Nephron progenitor cell (in vitro differentiated cells): Measurements from ENCODE around the gene PARD3.

ENCODE experiments used
- DNase-seq: peaks from one replicate; pipeline ENCODE4 v3.0.0; 2021
- H3K27ac Mint-ChIP-seq: 2 replicates; pipeline ENCODE4 v1.8.0; 2021; ENCODE audit warnings: mild to moderate bottlenecking, moderate library complexity, mixed read lengths
- H3K27me3 Mint-ChIP-seq: 2 replicates; pipeline ENCODE4 v1.8.0; 2021; ENCODE audit warnings: mild to moderate bottlenecking, low read depth, mixed read lengths; ENCODE audit not compliant: poor library complexity
- H3K36me3 Mint-ChIP-seq: 2 replicates; pipeline ENCODE4 v1.8.0; 2021; ENCODE audit warnings: low read depth, mixed read lengths
- H3K4me1 Mint-ChIP-seq: 2 replicates; pipeline ENCODE4 v1.8.0; 2021; ENCODE audit warnings: mixed read lengths
- H3K4me3 Mint-ChIP-seq: 2 replicates; pipeline ENCODE4 v1.8.0; 2021; ENCODE audit warnings: mild to moderate bottlenecking, moderate library complexity, mixed read lengths
- H3K9me3 Mint-ChIP-seq: 2 replicates; pipeline ENCODE4 v1.8.0; 2021; ENCODE audit warnings: mild to moderate bottlenecking, moderate library complexity, mixed read lengths
- TF ChIP-seq, protein P1 (sequence below): fragments of 200-600 bp; sonication (generic); IDR thresholded peaks from 2 replicates; pipeline ENCODE4 v1.5.0; 2021; ENCODE audit warnings: antibody characterized with exemption

Gene PARD3

DNA sequence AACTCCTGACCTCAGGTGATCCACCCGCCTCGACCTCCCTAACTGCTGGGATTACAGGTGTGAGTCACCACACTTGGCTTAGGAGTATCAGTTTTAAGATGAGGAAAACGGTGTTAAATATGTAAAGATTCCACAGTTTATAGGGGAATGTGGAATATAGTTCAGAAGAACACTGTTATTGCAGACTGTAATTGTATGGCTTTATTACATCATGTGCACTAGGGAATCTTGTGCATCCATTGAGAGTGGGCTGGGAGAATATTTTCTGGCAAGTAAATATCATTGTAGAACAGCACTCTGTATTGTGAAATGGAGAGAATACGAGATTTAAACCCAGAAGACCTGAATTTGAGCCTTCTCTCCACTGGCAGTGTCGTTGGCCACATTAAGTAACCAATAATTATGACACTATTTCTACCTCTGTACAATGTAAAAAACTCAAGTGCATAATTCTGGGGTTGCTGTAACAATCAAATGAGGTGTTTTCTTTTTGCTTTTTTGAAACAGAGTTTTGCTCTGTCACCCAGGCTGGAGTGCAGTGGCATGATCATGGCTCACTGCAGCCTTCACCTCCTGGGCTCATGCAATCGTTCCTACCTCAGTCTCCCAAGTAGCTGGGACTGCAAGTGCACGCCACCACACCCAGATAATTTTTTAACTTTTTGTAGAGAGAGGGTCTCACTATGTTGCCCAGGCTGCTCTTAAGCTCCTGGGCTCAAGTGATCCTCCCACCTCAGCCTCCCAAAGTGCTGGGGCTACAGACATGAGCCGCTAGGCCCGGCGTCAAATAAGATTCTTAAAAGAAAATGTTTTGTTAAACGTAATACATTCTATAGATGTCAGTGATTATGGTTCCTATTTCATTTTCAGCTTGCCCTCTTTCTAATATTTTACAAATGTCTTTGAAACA lies 12.0 kb upstream of the PARD3 start:
- H3K4me1 Mint-ChIP-seq = peaks cover 19% of the 10 kb centered on the region
- H3K4me3 Mint-ChIP-seq = no peak overlapping the region
- H3K36me3 Mint-ChIP-seq = no peaks in the 10 kb centered on the region
- TF ChIP-seq, protein P1, sequence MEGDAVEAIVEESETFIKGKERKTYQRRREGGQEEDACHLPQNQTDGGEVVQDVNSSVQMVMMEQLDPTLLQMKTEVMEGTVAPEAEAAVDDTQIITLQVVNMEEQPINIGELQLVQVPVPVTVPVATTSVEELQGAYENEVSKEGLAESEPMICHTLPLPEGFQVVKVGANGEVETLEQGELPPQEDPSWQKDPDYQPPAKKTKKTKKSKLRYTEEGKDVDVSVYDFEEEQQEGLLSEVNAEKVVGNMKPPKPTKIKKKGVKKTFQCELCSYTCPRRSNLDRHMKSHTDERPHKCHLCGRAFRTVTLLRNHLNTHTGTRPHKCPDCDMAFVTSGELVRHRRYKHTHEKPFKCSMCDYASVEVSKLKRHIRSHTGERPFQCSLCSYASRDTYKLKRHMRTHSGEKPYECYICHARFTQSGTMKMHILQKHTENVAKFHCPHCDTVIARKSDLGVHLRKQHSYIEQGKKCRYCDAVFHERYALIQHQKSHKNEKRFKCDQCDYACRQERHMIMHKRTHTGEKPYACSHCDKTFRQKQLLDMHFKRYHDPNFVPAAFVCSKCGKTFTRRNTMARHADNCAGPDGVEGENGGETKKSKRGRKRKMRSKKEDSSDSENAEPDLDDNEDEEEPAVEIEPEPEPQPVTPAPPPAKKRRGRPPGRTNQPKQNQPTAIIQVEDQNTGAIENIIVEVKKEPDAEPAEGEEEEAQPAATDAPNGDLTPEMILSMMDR = no peak
- DNase-seq = no peak
- H3K9me3 Mint-ChIP-seq = no peaks in the 10 kb centered on the region
- H3K27ac Mint-ChIP-seq = no peak overlapping the region
- peaks cover 5% of the 10 kb centered on the region for H3K27me3 Mint-ChIP-seq

- Mint-ChIP-seq H3K4me3 (no peak overlapping the region), H3K27me3 (peaks cover 6% of the 10 kb centered on the region), H3K4me1 (peaks cover 19% of the 10 kb centered on the region), H3K27ac (no peak overlapping the region), H3K36me3 (no peaks in the 10 kb centered on the region), H3K9me3 (no peaks in the 10 kb centered on the region)
- no peak for DNase-seq
- TF ChIP-seq, protein P1 = no peak
These were observed 11.1 kb upstream of the PARD3 start for GRCh38 chr10:34826221-34826620.

GRCh38 chr10:34825414-34825813 lies 10.3 kb upstream of the PARD3 start:
- no peak overlapping the region for H3K27ac Mint-ChIP-seq
- H3K27me3 Mint-ChIP-seq = peaks cover 6% of the 10 kb centered on the region
- DNase-seq = no peak
- peaks cover 16% of the 10 kb centered on the region for H3K4me1 Mint-ChIP-seq
- no peaks in the 10 kb centered on the region for H3K36me3 Mint-ChIP-seq
- no peak overlapping the region for H3K4me3 Mint-ChIP-seq
- TF ChIP-seq, protein P1 = no peak
- no peaks in the 10 kb centered on the region for H3K9me3 Mint-ChIP-seq

DNA sequence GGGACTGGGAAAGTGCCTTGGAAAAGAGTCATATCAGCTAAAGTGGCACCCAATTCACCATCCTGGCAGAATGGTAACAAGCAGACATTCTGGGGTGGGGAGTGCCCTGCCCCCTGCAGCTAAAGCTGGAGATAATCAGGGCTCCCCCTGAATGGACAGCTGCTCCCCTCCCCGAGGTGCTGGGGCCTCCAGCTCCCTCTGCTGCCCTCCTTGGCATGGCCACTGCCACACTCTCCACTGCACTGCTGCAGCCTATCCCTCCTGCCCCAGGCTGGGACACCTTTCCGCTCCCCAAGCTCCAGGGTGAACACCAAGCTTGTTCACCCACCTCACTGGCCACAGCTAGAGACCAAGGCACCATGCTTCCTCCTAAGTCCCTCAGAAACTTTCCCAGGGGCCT lies 9.8 kb upstream of the PARD3 start:
- no peak overlapping the region for H3K27ac Mint-ChIP-seq
- H3K9me3 Mint-ChIP-seq = no peaks in the 10 kb centered on the region
- peaks cover 7% of the 10 kb centered on the region for H3K27me3 Mint-ChIP-seq
- H3K4me3 Mint-ChIP-seq = no peak overlapping the region
- DNase-seq = peak; percentile 20
- H3K4me1 Mint-ChIP-seq = peaks cover 10% of the 10 kb centered on the region
- no peaks in the 10 kb centered on the region for H3K36me3 Mint-ChIP-seq
- TF ChIP-seq, protein P1 = no peak

GRCh38 chr10:34821587-34822585 lies 6.8 kb upstream of the PARD3 start:
- Mint-ChIP-seq H3K27ac (no peak overlapping the region), H3K9me3 (no peaks in the 10 kb centered on the region), H3K27me3 (peaks cover 24% of the 10 kb centered on the region), H3K4me3 (no peak overlapping the region), H3K4me1 (peaks cover 6% of the 10 kb centered on the region), H3K36me3 (no peaks in the 10 kb centered on the region)
- TF ChIP-seq, protein P1 = no peak
- no peak for DNase-seq
